Measurements from ENCODE around the gene FAM171A2.

DNA sequence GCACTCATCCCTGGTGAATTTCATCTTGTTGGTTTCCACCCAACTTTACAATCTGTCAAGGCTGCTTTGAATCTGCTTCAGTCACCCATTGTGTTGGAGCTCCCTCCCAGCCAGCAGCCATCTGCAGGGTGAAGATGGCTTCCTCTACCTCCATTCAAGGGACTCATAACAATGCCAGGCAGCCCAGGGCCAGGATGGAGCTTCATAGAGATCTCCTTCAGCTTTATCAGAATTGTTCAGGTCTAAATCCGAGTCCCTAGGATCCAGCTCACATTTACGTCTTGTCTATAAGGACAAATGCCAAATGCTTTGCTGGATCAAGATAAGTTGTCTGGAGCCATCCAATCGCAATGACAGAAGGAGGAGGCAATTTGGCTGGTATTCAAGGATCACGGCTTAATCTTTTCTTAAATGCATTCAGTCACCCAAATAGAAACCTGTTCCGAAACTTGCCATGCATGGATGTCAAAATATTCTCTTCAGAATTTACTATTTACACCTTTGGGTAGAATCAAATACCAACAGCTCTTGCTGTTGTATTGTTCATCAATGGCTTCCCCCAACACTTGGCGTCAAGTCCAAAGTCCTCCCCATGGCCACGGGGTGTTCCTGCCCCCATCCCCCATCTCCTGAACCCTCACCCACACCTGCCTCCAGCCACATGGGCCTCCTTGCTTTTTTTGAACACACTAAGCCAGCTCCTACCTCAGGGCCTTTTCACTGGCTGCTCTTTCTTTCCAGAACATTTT is 3.8 kb upstream of the FAM171A2 start:
- TF ChIP-seq, protein P1, sequence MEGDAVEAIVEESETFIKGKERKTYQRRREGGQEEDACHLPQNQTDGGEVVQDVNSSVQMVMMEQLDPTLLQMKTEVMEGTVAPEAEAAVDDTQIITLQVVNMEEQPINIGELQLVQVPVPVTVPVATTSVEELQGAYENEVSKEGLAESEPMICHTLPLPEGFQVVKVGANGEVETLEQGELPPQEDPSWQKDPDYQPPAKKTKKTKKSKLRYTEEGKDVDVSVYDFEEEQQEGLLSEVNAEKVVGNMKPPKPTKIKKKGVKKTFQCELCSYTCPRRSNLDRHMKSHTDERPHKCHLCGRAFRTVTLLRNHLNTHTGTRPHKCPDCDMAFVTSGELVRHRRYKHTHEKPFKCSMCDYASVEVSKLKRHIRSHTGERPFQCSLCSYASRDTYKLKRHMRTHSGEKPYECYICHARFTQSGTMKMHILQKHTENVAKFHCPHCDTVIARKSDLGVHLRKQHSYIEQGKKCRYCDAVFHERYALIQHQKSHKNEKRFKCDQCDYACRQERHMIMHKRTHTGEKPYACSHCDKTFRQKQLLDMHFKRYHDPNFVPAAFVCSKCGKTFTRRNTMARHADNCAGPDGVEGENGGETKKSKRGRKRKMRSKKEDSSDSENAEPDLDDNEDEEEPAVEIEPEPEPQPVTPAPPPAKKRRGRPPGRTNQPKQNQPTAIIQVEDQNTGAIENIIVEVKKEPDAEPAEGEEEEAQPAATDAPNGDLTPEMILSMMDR (conservative IDR thresholded peaks at IDR 0.05 in 1 of 2, IDR thresholded peaks at IDR 0.05 in 1 of 2; ENCODE audit: low read depth in 1 of 2, low read length in 2 of 2): no peak
- TF ChIP-seq EZH2 (IDR thresholded peaks at IDR 0.05; ENCODE audit: low read length, missing control alignments): no peak

Data from fibroblast of lung (primary cell).